ENCODE results near the gene PCLAF.
"Not testable (repeated sequence)": the region's sequence is repeated elsewhere in the genome, so short reads cannot be mapped to it uniquely, and the experiment has no call there.

Gene PCLAF

DNA sequence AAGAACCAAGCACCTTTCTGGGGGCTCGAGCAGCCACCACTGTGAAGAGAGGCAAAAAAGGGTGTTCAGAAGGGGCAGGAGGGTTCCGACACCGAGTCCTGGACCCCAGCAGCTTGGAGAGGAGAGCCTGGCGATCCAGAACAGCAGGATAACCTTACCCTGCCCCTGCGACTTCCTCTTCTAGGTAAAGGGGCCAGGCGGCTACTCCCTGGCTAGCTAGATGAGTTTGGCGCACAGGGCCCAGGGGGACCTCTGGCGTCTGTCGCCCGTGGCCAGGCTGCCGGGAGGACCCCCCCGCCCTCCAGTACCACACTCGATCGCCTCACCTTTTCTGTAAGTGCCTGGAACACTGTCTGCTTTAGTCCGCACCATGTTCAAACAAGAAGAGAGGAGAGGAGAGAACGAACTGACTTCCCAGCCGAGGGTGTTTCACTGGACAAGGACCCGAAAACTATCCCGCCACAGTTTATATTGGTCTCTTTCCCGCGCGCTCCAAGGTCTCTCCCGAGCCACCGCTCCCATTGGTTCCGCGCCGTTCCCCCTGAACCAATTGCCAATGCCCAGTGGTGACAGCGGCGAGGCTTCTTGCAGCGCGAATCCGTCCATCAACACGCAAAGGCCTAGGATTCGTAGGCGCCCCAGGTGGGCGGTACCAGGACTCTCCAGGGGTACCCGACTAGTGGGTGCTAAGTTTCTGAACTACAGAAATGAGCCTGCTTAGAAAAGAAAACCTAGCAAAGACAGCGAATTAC is at the start of gene PCLAF:
TSS of gene PCLAF (minus strand) at position 442 of the 752 bp plus-strand sequence. CDS start at position 372, 70 bp downstream.
- DNase-seq (ENCODE audit: low spot score), result peak; percentile 94

GRCh38 chr15:64430000-64430735 is 48.9 kb upstream of the PCLAF start:
- DNase-seq (ENCODE audit: low spot score), result peak; percentile 33

DNA sequence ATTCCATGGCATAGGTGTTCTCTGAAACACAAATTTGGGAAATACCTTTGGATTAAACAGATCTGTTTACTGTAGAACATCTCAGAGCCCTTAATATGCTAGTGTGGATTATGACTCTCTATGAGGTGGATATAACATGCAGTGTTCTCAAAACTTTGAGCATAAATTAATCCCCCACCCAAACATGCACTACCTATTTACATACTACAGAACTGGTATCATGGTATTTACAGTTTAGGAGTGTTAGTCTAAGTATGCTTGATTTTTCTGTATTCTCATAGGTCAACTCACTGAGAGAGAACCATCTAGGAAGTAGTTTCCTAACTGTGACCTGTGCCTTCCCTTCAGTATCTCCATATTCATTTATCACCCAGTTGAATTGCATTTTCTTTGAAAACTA is 48.2 kb upstream of the PCLAF start:
- DNase-seq (ENCODE audit: low spot score), result no peak

GRCh38 chr15:64426845-64427465 is 45.7 kb upstream of the PCLAF start:
- DNase-seq (ENCODE audit: low spot score), result peak; percentile 66

DNA sequence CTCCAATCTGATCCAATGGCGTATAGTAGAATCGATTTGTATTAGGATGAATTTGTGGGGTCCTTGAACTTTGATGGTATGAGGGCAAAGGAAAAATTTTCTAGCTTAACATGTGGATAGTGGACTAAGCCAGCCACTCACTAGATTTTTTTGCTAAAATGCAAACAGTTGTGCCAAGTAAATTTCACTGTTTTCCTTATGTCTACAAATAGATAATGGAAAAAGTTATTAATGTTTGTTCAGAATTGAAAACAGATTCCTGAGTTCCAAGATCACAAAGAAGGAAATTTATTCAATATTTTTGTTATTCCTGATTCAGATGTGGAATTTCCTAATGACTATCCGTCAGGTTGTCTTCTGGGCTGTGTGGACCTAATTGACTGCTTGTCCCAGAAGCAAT is 44.0 kb upstream of the PCLAF start:
- DNase-seq (ENCODE audit: low spot score), result no peak

- no peak for DNase-seq (ENCODE audit: low spot score)
These were observed 42.7 kb upstream of the PCLAF start for GRCh38 chr15:64423970-64424369.

- no peak for DNase-seq (ENCODE audit: low spot score)
These were observed 41.5 kb upstream of the PCLAF start for GRCh38 chr15:64422697-64423096.

DNA sequence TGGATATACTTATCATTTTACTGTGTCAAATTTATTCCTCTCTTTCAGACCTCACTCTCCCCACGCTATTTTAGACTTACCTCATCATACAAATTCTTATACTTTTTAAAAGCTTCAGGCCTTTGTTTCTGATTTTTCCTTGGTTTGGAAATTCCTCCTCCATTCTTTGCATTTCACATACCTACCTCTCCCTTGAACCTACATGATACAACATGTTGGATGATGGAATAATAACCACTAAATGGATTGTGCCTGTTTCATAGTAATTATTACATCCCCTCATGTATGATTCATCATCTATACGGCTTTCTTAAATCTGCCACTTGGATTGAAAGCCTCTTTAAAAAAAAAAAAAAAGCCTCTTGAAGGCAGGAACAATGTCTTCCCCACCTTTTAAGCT is 31.0 kb upstream of the PCLAF start:
- no peak for DNase-seq (ENCODE audit: low spot score)

DNA sequence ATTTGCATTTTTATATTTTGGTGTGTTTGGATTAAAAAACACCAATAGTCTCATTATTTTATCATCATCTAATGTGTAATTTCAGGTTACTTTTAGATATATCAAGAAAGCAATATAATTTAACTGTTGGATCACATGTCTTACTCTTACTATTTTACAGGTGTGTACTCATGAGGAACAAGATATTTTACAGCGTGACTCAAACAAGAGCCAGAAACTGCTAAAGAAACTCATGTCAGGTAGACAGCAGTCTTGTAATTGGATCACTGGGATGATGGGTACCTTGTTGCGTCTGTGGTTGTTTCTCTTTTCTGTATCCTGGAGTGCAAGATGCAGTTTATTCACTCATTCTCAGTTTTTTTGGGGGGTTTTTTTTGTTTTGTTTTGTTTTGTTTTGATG is 19.3 kb upstream of the PCLAF start:
- no peak for DNase-seq (ENCODE audit: low spot score)

- no peak for DNase-seq (ENCODE audit: low spot score)
These were observed 17.3 kb upstream of the PCLAF start for GRCh38 chr15:64398575-64398974.

DNA sequence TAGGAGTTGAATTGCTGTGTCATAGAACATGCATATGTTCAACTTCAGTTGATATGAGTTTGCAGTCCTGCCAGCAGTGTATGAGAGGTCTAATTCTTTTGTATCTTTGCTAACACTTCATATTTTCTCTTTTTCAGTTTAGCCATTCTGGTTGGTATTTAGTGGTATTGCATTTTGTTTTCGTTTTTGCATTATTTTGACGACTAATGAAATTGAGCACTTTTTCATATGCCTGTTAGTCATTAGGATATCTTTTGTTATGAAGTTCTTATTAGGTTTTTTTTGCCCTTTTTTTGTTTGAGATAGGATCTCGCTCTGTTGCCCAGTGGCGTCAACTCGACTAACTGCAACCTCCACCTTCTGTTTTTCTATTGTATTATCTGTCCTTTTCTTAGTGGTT is 15.5 kb upstream of the PCLAF start:
- DNase-seq (ENCODE audit: low spot score), result no peak

DNA sequence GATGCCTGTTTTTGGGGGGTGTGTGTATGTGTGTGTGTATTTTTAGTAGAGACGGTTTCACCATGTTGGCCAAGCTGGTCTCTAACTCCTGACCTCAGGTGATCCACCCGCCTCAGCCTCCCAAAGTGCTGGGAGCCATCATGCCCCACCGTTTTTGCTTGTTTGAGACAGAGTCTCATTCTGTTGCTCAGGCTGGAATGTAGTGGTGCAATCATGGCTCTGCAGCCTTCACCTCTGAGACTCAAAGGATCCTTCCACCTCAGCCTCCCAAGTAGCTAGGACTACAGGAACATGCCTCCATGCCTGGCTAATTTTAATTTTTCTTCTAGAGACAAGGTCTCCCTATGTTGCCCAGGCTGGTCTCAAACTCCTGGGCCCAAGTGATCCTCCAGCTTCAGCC is 11.2 kb upstream of the PCLAF start:
- not testable (repeated sequence) for DNase-seq (ENCODE audit: low spot score)

GRCh38 chr15:64389036-64389435 is 7.8 kb upstream of the PCLAF start:
- peak; percentile 3 for DNase-seq (ENCODE audit: low spot score)

DNA sequence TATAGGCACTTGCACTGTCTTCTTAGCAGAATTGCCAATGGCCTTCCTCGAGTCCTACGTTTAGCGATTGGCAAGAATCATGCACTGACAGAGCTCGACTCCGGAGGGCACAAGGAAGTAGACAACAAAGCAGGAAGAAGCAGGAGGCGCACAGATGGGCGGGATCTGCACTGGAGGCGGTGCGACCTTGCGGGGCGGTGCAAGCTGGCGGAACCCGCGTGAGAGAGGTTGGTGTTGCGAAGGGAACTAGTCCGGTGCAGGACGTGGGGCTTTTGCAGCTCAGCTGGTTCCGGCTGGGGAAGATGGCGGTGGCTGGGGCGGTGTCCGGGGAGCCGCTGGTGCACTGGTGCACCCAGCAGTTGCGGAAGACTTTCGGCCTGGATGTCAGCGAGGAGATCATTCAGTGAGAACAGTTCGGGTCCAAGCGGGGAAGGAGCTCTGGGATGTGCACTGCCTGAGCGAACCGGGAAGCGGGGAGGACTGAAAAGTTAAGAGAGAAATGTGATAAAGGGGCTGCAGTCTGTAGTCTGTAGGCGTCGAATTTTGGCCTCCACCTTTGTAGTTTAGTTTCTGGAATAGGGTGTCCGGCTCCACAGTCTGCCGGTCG is 6.4 kb upstream of the PCLAF start, which contains the start of gene TRIP4:
TSS of gene TRIP4 (plus strand) at position 275 of the 607 bp plus-strand sequence. CDS start at position 303, 28 bp downstream.
- DNase-seq (ENCODE audit: low spot score), result peak; percentile 92

DNA sequence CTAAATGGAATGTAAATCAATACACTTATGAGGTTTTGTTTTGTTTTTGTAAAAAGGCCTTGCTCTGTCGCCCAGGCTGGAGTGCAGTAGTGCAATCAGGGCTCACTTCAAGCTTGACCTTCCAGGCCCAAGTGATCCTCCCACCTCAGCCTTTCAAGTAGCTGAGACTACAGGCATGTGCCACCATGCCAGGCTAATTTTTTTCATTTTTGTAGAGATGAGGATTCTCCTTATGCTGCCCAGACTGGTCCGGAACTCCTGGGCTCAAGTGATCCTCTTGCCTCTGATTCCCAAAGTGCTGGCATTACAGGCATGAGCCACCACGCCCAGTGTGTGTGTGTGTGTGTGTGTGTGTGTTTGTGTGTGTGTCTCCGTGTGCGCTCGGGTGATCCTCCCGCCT is 5.0 kb upstream of the PCLAF start:
- DNase-seq (ENCODE audit: low spot score), result no peak

DNA sequence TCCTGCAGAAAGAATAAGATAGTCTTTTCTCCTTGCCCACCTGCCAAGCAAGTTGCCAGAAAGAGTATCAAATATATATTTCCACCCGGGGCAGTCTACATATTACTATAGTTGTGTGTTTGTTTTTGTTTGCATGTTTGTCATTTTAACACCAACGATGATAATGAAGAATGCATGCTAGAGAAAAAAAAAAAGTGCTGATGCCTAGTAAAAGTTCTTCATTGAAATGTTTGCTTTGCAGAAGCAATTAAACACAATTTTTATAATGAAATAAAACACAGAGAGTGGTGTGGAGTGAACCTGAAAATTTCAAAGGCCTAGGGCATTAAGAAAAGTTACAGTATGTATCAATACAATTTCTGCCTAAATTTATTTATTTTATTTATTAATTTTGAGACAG is 2.5 kb upstream of the PCLAF start:
- no peak for DNase-seq (ENCODE audit: low spot score)

GRCh38 chr15:64380130-64380870 is 941 bp downstream of the PCLAF start:
- not testable (repeated sequence) for DNase-seq (ENCODE audit: low spot score)

GRCh38 chr15:64379216-64379960 is 1.9 kb downstream of the PCLAF start:
- no peak for DNase-seq (ENCODE audit: low spot score)

DNA sequence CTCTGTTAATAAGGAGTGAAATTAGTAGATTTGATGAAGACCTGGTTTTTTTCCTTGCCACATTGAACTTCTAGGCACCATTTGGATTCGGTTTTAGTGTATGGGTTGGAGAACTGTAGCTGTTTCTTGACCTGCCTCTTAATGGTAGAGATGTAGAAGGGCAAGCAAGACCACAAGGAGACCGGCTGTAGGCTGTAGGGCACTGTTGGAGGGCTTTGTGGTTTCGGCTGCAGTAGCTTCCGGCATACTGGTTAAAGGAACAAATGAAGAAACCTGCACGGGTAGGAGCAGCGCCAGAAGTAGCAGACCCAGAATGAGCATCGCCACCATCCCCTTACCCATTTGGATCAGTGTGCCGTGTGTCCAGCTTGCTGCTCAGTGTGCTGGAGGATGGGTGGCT is 7.9 kb downstream of the PCLAF start:
- DNase-seq (ENCODE audit: low spot score), result no peak

DNA sequence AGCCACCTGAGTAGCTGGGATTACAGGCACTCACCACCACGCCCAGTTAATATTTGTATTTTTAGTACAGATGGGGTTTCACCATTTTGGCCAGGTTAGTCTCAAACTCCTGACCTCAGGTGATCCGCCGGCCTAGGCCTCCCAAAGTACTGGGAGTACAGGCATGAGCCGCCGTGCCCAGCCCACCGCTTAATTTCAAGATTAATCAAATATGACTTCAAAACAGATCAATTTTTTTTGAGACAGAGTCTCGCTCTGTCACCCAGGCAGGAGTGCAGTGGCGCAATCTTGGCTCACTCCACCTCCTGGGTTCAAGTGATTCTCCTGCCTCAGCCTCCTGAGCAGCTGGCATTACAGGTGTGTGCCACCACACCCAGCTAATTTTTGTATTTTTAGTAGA is 9.9 kb downstream of the PCLAF start:
- not testable (repeated sequence) for DNase-seq (ENCODE audit: low spot score)

DNA sequence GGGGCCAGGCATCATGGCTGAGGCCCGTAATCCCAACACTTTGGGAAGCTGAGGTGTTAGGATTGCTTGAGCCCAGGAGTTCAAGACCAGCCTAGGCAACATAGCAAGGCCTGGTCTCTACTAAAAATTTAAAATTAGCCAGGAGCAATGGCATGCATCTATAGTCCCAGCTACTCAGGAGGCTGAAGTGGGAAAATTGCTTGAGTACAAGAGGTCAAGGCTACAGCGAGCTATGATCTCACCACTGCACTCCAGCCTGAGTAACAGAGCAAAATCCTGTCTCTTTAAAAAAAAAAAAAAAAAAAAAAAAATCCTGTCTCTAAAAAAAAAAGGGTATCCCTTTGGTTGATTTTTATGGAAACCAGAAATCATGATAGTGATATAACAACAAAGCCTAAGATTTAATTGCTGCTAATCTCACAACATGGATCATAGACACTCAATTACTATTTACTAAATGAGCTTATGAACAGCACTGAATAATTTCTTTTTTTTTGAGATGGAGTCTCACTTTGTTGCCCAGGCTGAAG is 12.1 kb downstream of the PCLAF start:
- no peak for DNase-seq (ENCODE audit: low spot score)

Measured in pons (tissue), 1 donor.